ENCODE data around the gene RPS6KA1. TPM values are rescaled to one million over a fixed set of nuclear protein-coding genes. Genes with fewer than 3 reads are reported as not detected.
A peak's percentile ranks its signal among the peaks of the same experiment; 100 is the strongest.

Gene RPS6KA1
- total and polyA plus RNA-seq, 2 donors (not counting 1 experiment from before 2014, with no cell fraction given), result 0.64 to 1.7 TPM

DNA sequence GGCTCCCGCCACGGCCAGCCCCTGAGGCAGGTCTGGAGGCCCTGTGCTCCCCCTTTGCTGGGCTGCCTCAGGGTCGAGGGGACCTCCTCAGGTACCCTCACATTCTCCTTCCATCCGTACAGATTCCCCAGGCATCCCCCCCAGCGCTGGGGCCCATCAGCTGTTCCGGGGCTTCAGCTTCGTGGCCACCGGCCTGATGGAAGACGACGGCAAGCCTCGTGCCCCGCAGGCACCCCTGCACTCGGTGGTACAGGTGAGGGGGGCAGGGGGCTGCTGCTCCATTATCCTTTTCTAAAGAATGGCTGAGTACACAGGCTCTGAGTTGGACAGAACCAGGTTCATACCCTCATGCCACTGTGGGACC lies 29.1 kb downstream of the RPS6KA1 start:
- no peaks in the 10 kb centered on the region for H3K9me3 ChIP-seq (ENCODE audit: control insufficient read depth, insufficient read depth, low read depth, low read length)
- no peaks in the 10 kb centered on the region for H4K20me1 ChIP-seq (ENCODE audit: control insufficient read depth, extremely low read depth, insufficient read depth, low read length)
- no peak for DNase-seq (ENCODE audit: low read depth in 2 of 2)
- H3K4me2 ChIP-seq (ENCODE audit: extremely low read depth, insufficient read depth, low read length), result no peak overlapping the region
- TF ChIP-seq, protein P1, sequence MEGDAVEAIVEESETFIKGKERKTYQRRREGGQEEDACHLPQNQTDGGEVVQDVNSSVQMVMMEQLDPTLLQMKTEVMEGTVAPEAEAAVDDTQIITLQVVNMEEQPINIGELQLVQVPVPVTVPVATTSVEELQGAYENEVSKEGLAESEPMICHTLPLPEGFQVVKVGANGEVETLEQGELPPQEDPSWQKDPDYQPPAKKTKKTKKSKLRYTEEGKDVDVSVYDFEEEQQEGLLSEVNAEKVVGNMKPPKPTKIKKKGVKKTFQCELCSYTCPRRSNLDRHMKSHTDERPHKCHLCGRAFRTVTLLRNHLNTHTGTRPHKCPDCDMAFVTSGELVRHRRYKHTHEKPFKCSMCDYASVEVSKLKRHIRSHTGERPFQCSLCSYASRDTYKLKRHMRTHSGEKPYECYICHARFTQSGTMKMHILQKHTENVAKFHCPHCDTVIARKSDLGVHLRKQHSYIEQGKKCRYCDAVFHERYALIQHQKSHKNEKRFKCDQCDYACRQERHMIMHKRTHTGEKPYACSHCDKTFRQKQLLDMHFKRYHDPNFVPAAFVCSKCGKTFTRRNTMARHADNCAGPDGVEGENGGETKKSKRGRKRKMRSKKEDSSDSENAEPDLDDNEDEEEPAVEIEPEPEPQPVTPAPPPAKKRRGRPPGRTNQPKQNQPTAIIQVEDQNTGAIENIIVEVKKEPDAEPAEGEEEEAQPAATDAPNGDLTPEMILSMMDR (conservative IDR thresholded peaks at IDR 0.05 in 1 of 2, IDR thresholded peaks at IDR 0.05 in 1 of 2; ENCODE audit: low read depth in 1 of 2, low read length in 2 of 2), result no peak
- H3K27me3 ChIP-seq (ENCODE audit: control insufficient read depth, insufficient read depth, low read length), result no peaks in the 10 kb centered on the region
- no peaks in the 10 kb centered on the region for H3K4me1 ChIP-seq (ENCODE audit: control insufficient read depth, extremely low read depth, insufficient read depth, low read length)
- no peaks in the 10 kb centered on the region for H3K79me2 ChIP-seq (ENCODE audit: control insufficient read depth, insufficient read depth, low read length)
- H2AFZ ChIP-seq (ENCODE audit: low read length), result no peak overlapping the region
- no peaks in the 10 kb centered on the region for H3K36me3 ChIP-seq (ENCODE audit: control insufficient read depth, insufficient read depth, low read length)
- no peak overlapping the region for H3K9ac ChIP-seq (ENCODE audit: insufficient read depth, low read length)
- no peak overlapping the region for H3K4me3 ChIP-seq (replicated peaks in 1 of 4; ENCODE audit: control extremely low read depth in 1 of 4, insufficient read depth in 1 of 4, low read depth in 3 of 4, low read length in 4 of 4)
- no peak overlapping the region for H3K27ac ChIP-seq (ENCODE audit: insufficient read depth, low read length)

DNA sequence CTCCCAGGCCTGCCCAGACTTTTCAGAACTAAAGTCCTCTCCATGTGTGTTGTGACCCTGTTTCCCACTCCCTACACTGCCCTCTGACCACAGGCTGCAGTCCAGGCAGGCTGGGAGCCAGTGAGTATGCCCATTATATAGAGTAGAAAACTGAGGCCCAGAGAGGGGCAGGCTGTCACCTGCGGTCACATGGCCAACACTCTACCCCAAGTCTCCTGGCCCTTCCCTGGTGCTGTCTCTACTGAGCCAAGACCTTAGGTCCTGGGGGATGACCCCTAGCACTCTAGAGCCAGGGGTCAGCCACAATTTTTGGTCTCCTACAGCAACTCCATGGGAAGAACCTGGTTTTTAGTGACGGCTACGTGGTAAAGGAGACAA lies 30.8 kb downstream of the RPS6KA1 start:
- no peaks in the 10 kb centered on the region for H3K27me3 ChIP-seq (ENCODE audit: control insufficient read depth, insufficient read depth, low read length)
- TF ChIP-seq, protein P1 (conservative IDR thresholded peaks at IDR 0.05 in 1 of 2, IDR thresholded peaks at IDR 0.05 in 1 of 2; ENCODE audit: low read depth in 1 of 2, low read length in 2 of 2), result no peak
- no peak for TF ChIP-seq EZH2 (IDR thresholded peaks at IDR 0.05; ENCODE audit: low read length, missing control alignments)
- H4K20me1 ChIP-seq (ENCODE audit: control insufficient read depth, extremely low read depth, insufficient read depth, low read length), result no peaks in the 10 kb centered on the region
- H3K36me3 ChIP-seq (ENCODE audit: control insufficient read depth, insufficient read depth, low read length), result no peaks in the 10 kb centered on the region
- no peak overlapping the region for H2AFZ ChIP-seq (ENCODE audit: low read length)
- H3K27ac ChIP-seq (ENCODE audit: insufficient read depth, low read length), result no peak overlapping the region
- H3K9ac ChIP-seq (ENCODE audit: insufficient read depth, low read length), result no peak overlapping the region
- H3K4me2 ChIP-seq (ENCODE audit: extremely low read depth, insufficient read depth, low read length), result no peak overlapping the region
- H3K79me2 ChIP-seq (ENCODE audit: control insufficient read depth, insufficient read depth, low read length), result no peaks in the 10 kb centered on the region
- H3K4me1 ChIP-seq (ENCODE audit: control insufficient read depth, extremely low read depth, insufficient read depth, low read length), result no peaks in the 10 kb centered on the region
- no peak overlapping the region for H3K4me3 ChIP-seq (replicated peaks in 1 of 4; ENCODE audit: control extremely low read depth in 1 of 4, insufficient read depth in 1 of 4, low read depth in 3 of 4, low read length in 4 of 4)
- DNase-seq (ENCODE audit: low read depth in 2 of 2), result no peak
- H3K9me3 ChIP-seq (ENCODE audit: control insufficient read depth, insufficient read depth, low read depth, low read length), result no peaks in the 10 kb centered on the region

DNA sequence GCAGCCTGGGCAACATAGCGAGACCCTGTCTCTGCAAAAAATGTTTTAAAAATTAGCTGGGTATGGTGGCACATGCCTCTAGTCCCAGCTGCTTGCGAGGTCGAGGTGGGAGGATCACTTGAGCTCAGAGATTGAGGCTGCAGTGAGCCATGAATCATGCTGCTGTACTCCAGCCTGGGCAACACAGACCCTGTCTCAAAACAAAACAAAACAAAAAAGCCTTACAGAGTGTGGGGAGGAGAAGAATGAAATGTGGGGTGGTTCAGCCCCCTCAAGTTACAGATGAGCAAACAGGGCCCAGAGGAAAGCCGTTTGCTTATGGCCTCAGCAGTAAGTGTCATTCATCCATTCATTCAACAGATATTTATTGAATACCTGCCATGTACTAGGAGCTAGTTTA lies 40.7 kb downstream of the RPS6KA1 start:
- Histone ChIP-seq H3K4me3 (replicated peaks in 1 of 4; ENCODE audit: control extremely low read depth in 1 of 4, insufficient read depth in 1 of 4, low read depth in 3 of 4, low read length in 4 of 4) (no peak overlapping the region), H3K27ac (ENCODE audit: insufficient read depth, low read length) (no peak overlapping the region), H3K36me3 (ENCODE audit: control insufficient read depth, insufficient read depth, low read length) (no peaks in the 10 kb centered on the region), H2AFZ (ENCODE audit: low read length) (no peak overlapping the region), H3K79me2 (ENCODE audit: control insufficient read depth, insufficient read depth, low read length) (no peaks in the 10 kb centered on the region), H3K4me2 (ENCODE audit: extremely low read depth, insufficient read depth, low read length) (no peak overlapping the region), H3K27me3 (ENCODE audit: control insufficient read depth, insufficient read depth, low read length) (no peaks in the 10 kb centered on the region), H4K20me1 (ENCODE audit: control insufficient read depth, extremely low read depth, insufficient read depth, low read length) (no peaks in the 10 kb centered on the region), H3K4me1 (ENCODE audit: control insufficient read depth, extremely low read depth, insufficient read depth, low read length) (peaks cover 2% of the 10 kb centered on the region), H3K9ac (ENCODE audit: insufficient read depth, low read length) (no peak overlapping the region), H3K9me3 (ENCODE audit: control insufficient read depth, insufficient read depth, low read depth, low read length) (no peaks in the 10 kb centered on the region)
- peak; percentile 7 to 55 for DNase-seq (ENCODE audit: low read depth in 2 of 2)
- TF ChIP-seq EZH2 (IDR thresholded peaks at IDR 0.05; ENCODE audit: low read length, missing control alignments), result no peak
